HG03439 (cell line): ENCODE measurements around the gene TSPEAR.

ENCODE experiments used
- ATAC-seq: cut with Tn5 transposase; IDR thresholded peaks from one replicate; pipeline ENCODE4 v1.9.1; 2021; ENCODE audit warnings: mild to moderate bottlenecking, moderate library complexity; ENCODE audit not compliant: unreplicated experiment

The TSPEAR gene

DNA sequence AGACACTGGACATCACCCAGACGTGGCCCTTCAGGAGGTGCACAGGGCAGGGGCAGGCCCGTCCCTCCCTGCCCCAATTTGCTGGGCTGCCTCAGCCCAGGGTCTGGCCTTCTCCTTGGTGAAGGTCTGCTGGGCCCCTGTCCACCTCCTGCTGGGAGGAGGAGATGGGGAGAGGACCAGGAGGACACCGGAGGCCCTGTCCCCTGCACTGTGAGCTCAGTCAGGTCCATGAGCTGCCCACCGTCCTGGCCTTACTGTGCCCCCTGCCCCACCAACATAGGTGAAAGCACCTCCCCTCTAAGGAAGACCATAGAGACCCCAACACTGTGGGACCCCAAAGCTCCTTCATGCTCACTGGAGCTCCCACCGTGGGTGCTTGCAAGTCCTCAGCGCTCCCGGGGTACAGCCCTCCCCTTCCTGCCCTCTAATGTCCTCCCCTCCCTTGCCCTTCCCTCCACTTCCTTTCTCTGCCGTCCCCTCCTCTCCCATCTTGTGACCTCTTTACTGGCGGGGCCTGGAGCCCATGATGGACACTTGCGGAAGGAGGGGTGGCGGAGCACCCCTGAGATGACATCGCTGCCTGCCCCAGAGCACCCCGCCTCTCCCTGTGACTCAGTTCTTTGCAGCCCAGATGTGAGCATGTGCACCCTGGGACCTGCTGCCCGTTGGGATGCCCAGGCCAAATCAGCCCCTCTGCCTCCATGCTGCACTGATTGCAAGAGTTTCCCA lies 251.5 kb downstream of the TSPEAR start:
- ATAC-seq, result no peak

DNA sequence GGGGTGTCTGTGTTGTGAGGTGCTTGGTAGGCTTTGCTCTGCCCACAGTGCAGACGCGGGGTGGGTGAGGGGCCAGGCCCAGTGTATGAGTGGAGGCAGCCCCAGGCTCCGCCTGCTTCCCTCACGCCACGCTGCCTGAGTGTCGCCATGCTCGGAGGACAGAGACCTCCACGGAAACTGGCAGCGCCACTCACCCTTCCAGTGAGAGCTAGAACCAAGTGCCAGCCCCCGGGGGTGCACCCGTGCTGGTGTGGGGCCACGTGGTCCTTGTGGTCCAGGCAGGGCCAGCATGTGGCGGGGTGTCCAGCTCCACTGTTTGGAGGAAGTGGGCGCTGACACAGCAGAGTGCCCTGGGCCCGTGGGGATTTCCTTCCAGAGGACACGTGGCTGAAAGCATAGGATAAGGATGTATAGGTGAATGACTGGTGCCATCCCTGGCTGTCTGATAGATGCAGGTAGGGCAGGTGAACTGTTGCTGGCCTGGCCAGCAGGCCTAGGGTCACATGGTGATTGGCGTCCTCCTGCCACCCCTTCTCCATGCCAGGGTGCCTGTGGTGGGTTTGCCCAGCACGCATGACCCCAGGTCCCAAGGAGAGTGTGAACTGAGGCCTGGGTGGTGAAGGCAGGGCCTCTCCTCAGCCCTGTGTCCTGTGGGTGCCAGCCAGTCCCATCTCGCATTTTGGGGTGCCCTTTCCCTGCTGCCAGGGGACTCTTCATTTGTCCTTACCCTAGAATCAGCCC lies 252.2 kb downstream of the TSPEAR start:
- ATAC-seq, result no peak

DNA sequence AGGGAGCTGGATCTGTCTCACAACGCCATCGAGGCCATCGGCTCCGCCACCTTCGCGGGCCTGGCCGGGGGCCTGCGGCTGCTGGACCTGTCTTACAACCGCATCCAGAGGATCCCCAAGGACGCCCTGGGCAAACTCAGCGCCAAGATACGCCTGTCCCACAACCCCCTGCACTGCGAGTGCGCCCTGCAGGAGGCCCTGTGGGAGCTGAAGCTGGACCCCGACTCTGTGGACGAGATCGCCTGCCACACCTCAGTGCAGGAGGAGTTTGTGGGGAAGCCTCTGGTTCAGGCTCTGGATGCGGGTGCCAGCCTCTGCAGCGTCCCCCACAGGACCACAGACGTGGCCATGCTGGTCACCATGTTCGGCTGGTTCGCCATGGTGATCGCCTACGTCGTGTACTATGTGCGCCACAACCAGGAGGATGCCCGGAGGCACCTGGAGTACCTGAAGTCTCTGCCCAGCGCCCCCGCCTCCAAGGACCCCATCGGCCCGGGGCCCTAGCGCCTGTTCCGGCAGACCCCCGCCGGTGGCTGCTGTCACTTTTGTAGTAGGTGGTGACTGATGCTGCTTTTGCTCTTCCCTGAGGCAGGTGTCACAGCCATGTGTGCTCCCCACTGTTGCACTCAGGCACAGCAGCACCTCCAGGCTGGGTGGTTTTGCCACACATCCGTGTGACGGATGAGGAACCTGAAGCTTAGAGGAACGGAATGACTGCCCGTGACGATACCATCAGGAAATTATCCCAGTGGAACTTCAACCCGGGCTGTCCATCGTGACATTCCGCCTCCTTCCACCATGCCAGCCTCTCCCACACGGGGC lies 254.2 kb downstream of the TSPEAR start:
- no peak for ATAC-seq

DNA sequence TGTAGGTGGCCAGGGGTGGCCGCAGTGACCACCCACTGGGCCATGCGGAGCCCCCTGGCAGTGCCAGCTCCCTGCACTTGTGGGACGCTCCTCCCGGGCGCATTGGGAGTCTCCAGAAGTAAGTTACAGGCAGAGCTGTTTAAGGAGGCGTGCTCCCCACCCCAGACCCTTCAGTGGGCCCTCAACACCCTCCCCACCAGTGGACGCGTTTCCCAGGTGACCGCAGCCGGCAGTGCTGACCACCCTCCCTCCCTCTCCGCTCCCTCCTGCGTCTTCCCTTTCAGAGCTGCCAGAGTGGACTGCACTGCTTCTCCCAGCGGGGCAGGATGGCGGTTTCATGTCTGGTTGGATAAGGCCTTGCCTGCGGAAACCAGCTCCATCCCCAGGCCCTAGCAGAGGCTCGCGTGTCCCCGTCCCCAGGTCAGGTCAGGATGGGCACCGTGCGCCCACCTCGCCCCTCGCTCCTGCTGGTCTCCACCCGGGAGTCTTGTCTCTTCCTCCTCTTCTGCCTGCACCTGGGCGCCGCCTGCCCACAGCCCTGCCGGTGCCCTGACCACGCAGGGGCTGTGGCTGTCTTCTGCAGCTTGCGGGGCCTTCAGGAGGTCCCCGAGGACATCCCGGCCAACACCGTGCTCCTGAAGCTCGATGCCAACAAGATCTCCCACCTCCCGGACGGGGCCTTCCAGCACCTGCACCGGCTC lies 255.0 kb downstream of the TSPEAR start:
- ATAC-seq, result no peak

DNA sequence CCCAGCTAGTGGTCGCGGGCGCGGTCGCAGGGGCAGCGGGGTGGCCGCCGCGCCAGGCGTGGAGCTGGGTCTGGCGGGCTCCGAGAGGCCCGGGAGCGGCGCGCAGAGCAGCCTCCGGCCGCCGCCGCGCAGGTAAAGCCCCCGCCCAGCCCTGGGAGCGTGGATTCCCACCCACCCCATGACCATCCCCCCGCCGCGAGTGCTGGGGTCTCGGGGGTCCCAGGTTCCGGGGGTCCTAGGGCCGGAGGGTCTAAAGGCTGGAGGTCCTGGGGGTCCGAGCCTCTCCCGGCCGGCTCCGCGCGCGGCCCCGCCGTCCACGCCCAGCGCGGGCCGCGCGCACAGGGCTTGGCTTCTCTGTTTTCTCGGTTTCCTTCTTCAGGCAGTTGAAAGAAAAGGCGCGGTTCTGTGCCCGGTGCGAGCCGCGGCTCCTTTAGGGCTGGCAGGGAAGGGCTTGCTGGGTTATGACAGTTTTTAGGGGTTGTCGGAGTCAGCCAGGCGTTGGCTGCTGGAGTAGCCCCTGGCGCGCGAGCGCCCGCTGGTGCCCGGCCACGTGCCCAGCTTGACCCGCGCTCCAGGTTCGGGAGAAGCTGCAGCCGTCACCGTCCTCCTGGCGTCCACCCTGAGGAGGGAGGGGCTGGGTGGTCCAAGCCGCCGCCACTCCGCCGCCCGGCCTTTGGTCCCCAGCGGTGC lies 255.7 kb downstream of the TSPEAR start:
- no peak for ATAC-seq

DNA sequence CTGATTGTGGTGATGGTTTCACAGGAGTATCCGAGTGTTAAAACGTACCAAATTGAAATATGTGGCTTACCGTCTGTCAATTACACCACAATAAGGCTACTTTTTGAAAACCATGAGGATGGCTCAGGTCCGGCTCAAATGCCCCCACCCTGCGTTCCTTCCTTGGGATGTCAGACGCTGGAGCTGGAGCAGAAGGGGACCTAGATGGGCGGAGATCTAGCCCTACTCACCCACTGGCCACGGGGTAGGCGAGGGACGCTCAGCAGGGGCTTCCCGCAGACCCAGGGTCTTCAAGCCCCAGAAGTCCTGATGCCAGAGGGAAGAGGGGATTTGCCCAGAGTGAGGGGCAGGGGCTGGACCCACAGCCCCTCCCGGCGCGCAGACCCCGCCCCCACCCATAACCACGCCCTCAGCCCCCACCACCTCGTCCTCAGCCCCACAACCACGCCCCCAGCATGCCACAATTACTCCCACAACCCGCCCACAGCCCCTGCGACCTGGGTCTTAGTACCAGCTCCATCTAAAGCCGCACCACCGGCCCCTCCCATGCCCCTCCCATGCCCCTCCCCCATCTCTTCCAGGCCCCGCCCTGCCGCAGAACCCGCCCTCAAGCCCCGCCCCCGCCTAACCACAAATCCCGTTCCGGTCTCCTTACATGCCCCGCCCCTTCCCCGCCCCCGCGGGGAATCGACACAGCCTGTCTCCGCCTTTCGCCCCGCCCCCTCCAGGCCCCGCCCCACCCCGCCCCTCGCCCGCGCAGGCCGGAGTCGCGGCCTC lies 256.4 kb downstream of the TSPEAR start, which contains the start of gene LRRC3:
Gene LRRC3 (plus strand): TSS at position 764 of the 777 bp plus-strand sequence. CDS start 1,135 bp downstream, outside the sequence.
- no peak for ATAC-seq

DNA sequence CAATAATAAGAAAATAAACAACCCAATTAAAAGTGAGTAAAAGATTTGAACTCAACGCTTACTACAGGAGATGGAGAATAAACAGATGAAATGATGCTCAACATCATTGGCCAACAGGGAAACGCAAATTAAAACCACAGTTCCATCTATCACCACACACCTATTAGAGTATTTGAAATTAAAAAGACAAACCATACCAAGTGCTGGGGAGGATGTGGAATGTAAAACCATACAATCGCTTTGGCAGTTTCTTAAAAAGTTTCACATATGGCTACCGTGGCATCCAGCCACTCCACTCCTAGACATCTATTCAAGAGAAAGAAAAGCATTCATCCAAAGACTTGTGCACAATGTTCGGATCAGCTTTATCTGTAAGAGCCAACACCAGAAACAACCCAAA lies 257.3 kb downstream of the TSPEAR start:
- ATAC-seq, result no peak

DNA sequence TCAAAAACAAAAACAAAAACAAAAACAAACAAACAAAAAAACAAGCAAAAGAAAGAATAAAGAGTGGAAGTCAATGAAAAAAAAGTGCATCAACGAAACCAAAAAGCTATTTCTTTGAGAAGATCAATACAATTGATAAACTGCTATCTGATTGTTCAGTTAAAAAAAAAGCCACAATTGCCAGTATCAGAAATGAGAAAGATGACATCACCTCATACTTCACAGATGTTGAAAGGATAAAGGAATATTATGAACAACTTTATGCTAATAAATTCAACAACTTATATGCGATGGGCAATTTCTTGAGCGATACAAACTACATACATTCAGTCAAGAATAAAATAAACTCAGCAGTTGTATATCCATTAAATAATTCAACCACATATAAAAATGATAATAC lies 258.3 kb downstream of the TSPEAR start:
- no peak for ATAC-seq

DNA sequence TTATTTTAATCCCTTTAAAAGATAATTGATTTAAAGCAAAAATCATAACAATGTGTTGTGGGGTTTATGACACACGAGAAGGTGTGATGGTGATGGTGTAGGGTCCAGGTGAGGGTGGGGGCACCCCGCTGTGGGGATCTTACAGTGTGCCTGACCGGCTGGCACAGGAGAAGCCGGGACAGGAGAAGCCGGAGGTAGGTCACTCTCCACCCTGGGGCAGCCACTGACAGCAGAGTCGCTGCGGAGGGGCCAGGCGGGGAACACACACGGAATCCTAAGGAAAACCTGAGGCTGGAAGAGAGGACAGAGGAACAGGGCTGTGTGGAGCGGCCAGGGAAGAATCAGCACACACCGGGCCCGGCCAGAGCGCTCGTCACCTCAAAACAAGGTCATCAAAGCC lies 260.4 kb downstream of the TSPEAR start:
- no peak for ATAC-seq

DNA sequence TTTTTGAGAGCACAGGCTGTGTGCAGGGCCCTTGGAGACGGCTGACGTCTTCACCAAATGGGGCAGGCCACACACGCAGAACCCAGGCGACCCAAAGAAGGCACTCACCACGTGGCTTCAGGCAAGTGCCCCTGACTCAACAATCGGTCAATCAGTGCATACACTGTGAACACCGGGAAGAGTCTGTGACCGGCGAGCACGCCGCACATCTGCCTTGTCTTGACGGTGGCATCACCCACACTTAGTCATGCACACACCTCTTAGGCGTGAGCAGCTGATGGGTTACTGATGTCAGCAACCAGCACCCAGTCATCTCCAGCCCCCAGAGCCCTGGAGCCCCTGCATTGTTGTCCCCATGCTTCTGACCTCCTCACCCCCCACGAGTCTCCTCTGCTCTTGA lies 261.0 kb downstream of the TSPEAR start:
- no peak for ATAC-seq

DNA sequence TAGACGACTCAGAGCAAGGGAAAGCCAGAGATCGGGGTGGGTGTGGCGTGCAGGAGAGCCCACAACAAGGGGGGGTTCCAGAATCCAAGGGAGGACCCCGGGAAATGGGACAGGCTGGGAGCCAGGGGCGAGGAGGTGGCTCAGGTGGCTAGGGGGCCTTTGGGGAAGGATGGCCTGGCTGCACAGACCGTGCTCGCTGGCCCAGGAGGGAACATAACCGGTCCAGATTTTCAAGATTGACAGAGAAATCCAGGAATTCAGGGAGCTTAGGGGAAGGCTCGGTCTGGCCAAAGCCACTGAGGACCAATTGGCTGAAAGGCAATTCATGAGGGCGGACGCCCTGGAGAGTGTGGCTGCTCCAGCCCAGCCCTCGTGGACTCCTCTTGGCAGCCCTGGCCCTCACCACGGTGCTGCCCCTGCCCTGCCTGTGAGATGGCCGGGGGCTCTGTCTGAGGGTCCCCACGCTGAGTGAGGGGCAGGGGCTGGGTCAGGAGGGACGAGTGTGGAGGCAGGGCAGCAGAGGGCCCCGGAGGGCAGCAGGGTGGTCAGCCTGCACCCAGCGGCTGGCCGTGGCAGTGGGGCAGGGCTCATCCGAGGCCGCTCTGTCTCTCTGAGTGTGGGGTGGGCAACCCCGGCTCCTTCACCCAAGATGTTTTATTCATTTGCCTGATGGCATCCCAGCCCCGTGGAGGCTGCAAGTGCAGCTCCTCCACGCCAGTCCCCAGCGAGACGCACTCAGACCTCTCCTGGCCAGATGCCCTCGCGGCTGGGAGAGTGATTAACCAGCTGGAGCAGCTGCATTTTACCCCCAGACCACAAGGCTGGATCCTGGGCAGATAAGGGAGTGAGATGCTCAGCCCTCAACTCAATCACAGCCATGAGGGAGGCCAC lies 261.7 kb downstream of the TSPEAR start:
- ATAC-seq, result no peak

DNA sequence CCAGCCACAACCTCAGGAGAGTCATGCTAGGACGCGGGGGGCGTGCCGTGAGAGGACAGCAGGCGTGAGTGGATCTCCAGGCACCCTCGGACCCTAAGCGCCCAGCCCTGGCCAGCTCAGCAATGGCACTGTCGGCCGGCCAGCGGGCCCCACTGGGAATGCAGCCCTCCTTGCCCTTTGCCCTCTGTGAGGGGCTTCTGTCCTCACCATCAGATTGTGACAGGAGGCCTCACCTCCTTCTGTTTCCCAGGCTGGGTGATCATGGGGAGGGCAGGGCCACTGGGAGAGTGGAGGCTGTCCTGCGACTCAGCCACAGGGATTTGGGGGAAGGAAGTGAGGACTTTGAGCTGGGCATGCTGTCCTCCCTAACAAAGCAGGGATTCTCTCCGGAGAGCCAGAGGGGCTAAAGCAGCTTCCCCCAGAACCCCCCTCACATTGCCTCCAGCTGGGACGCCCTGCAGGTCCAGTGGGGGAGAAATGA lies 262.7 kb downstream of the TSPEAR start:
- ATAC-seq, result no peak
